GM18499 (cell line): Measurements from ENCODE around the gene HOATZ.

Source experiments
- ATAC-seq: cut with Tn5 transposase; IDR thresholded peaks from one replicate; pipeline ENCODE4 v1.9.1; 2021; ENCODE audit warnings: moderate number of reproducible peaks; ENCODE audit not compliant: insufficient read depth, unreplicated experiment

Gene HOATZ

DNA sequence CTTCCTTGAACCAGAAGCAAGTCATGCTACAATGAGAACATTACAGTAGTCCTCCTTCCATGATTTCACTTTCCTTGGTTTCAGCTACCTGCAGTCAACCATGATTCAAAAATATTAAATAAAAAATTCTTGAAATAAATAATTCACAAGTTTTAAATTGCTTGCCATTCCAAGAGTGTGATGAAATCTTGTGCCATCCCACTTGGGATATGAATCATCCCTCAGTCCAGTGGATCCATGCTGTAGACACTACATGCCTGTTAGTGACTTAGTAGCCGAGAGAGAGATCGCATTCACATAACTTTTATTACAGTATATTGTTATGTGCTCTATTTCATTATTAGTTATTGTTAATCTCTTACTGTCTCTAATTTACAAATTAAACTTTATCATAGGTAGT lies 6.0 kb downstream of the HOATZ start:
- ATAC-seq = no peak

DNA sequence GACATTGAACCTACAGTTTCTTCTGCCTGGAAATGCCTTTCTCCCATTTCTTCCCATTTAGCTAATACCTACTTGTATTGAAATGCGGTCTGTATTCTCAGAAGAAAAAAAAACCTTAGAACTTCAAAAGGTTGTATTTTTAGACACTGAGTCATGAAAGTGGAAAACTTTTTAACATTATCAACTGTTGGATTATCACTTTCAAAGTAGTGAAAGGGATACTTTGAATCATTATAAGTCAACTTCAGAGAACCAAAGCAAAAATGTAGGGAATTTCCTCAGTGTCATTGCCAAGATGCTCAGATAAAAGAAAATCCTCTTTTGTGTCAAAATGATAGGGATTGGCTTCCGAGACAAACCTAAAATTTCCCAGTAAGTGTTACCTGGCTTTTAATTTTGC lies 6.6 kb downstream of the HOATZ start:
- no peak for ATAC-seq

DNA sequence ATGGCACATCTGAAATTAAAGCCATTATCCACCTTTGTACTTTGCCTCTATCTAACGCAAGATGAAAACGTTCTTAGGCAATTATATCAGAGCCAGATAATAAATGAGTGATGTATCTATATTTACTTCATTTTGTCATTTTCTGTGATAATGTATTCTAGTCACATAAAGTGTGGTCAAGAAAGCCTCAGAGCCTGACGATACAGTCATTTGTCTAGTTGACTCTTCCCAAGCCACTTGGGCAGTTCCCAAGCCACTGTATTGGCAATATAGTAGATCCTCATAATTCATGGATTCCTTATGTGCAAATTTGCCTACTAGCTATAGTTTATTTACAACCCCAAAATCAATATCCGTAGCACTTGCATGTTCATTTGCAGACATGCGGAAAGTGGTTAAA lies 7.8 kb downstream of the HOATZ start:
- no peak for ATAC-seq

DNA sequence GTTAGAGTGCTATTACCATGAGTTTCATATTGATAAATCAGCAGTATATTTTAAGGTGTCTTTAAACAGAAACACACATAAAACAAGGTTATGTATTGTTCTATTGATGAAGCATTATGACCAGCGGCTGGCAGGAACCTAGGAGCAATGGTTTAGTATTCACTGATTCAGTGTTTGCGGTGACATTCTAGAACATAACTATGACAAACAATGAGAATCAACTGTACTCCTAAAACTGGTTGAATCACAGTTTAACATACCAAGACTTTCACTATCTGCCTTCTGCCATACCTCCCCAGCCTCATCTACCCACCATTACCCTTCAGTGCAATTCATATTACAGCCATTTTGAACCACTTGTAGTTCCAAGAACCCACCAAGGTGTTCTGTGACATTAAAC lies 8.8 kb downstream of the HOATZ start:
- ATAC-seq = no peak

DNA sequence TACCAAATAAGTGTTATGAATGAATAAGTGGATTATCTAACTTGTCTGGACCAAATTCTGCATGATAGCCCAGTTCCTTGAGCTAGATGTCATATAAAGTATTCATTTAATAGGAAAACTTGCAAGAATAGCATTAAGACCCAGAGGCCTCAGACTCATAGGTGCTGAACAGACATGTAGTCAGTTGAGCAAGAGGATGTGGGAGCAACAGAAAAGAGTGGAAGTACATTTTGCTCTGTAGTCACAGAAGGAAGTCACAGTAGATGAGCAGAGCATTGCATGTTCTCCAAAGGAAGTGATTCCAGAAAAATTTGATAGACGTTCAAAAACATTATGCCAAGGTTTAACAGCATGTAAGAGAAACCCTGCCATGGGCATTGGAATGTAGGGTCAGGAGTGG lies 9.5 kb downstream of the HOATZ start:
- no peak for ATAC-seq

DNA sequence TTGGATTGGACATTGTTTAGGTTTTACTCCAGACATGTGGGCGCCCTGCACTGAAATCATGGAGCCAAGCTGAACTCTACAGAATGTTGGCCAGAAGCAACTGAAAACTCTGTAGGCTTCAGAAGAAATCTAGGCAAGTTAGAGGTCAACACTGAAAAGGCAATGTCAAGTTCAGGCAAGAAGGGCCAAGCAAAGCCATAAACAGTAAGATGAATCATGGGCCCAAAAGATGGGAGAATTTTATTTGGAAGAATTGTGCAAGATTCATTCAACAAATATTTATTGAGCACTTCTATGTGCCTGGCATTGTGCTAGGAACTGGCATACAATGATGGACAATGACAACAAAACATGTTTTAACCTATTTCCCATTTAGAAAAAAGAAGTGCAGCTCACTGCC lies 10.9 kb downstream of the HOATZ start:
- ATAC-seq = no peak

DNA sequence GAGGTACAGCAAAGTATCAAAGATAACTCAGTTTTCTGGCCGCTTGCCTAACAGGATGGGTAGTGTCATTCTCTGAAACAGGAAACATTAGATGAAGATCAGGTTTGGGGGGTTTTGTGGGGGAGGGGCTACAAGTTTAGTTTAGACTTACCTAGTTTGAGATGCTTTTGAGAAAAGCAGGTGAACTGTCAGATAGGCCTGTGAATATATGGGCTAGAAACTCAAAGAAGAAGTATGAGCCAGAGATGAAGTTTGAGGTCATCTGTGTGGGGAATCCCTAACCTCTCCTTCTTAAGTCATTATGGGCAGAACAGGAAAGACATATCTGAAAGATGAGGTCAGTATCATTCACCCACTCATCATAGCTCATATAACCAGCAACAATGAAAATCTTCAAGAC lies 11.9 kb downstream of the HOATZ start:
- no peak for ATAC-seq

DNA sequence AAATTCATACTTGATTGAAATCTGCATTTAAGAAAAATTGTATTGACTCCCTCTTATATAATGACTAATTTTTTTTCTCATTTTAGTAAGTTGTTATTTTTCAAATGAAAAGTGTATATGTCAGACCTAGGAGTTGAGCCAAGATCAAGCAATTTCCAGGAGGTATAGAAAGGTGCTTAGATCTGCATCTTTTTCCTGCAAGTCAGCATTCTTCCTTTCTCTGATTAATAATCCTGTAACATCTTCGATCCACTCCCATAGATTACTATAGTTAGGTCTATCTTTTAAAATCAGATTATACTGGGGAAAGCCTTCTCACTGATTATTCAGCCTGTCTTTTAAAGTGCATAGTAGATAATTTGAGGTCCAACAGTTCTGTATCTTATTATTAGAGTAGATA lies 12.7 kb downstream of the HOATZ start:
- ATAC-seq = no peak

DNA sequence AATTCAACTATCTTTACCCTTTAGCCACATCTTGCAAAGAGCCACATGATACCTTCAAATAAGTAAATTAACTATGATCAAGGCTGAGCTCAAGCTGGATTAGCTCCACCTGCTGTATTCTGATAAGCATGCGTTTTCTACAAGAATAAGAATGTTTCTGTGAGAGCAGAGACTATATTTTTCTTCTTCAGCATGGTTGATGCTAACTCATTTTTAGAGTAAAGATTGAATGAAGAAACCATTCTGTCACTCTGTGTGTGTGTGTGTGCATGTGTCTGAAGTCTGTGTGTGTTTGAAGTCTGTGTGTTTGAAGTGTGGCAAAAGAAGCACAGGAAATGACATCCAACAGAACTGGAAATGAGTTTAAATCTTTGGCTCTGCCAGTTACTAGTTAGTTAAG lies 14.0 kb downstream of the HOATZ start:
- no peak for ATAC-seq

DNA sequence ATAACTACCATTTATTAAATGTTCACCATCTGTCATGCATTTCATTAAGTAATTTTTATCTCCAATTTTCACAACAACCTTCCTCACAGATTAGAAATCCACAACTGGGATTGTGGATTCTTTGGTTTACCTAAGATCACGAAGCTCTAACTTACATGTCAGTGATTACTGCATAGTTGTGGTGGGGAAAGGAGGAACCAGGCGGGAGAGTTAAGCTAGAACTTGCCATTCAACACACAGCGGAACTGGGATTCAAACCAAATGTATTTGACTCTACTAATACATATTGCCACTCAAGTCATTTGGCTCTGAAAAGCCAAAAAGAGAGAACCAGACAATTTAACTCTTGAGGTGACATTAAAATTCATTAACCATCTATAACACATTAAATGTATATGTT lies 15.5 kb downstream of the HOATZ start:
- no peak for ATAC-seq

DNA sequence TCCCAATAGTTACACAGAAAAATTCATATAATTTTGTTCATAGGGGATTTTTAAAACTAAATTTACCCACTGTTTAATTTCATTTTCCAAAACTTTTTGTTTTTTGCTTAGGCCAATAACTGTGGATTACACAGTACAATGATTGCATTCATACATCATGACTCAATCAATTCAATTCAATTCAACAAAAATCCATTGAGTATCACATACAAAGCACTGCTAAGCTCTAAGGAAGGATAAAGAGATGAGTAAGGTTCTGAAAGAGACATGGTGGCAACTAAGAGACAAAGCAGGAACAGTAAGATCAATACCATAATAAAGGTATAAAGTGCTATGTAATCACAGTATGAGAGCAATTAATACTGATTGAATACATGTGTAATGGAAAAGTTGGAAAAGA lies 16.6 kb downstream of the HOATZ start:
- no peak for ATAC-seq

DNA sequence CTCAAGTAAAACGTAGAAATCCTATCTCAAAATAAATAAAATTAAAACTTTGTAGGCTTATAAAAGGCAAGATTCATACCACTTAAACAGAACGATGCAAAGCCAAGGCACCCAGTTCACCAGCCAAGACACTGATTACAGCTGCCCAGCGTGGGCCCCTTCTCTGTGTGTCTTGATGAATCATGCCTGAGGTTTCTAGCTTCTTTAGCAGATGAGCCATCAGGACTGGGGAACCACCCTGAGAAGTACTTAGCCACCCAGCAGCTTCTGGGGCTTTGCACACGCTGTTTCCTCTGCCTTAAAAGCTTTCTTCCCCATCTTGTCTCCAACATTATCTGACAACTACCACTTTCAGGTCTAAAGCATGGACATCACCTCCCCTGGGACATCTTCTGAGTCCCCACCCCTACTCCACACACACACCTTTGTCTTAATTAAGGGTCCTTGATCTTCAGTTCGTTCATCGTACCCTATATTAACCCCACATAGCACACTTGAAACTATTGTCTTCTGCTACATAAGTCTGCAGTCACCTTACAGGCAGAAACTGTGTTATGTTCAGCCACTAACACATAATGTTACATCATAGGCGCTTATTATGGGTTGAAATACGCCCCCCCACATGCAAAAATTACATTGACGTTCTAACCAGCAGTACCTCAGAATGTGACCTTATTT lies 17.2 kb downstream of the HOATZ start:
- peak; percentile 68 for ATAC-seq

DNA sequence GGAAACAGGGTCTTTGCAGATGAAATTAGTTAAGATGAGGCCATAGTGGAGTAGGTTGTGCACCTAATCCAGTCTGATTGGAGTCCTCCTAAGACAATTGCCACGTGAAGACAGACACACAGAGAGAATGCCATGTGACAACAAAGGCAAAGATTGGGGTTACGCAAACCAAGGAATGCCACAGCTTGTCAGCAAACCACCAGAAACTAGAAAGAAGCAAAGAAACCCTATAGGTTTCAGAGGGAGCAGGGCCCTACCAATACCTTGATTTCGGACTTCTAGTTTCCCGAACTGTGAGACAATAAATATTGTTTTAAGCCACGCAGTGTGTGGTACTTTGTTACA lies 17.8 kb downstream of the HOATZ start:
- no peak for ATAC-seq

DNA sequence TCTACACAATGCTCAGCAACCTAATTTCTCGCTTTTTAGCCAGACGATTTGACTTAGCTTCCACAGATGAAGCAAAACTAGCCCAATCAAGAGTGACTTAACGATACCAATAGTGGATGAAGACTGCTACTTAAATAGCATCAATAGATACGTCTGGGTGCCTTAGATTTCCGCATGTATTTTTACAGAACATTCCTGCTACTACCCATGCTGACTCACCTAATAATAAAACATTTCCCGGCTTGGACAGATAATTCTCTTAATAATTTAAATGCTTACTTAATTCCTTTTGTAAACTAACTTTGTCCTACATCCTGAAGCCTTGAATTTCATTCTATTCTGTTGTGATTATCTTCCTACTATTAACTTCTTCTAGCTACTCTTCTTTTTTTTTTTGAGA lies 20.7 kb downstream of the HOATZ start:
- ATAC-seq = no peak

DNA sequence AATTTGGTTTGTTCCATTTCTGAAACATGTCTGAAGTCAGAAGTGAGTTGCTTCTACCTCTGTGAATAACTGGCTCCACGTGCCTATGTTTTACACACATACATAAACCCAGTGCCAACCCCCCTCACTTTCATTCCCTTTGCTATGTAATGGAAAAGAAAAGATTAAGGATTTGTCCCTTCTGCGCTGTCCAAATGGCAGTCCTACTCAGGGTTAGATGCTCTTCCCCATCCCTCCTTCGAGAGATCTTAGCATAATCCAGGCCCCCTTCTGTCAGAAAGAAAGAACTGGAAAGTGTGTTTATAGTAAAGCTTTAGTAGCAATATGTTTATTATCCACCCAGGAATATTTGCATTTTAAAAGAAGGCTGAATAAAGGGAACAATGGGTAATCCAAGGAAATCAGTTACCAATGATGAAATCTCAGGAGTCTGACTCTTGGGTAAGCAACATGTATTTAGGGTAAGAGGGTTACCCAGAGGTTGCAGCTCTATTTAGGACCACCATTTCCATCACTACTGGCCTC lies 22.8 kb downstream of the HOATZ start:
- ATAC-seq = no peak

DNA sequence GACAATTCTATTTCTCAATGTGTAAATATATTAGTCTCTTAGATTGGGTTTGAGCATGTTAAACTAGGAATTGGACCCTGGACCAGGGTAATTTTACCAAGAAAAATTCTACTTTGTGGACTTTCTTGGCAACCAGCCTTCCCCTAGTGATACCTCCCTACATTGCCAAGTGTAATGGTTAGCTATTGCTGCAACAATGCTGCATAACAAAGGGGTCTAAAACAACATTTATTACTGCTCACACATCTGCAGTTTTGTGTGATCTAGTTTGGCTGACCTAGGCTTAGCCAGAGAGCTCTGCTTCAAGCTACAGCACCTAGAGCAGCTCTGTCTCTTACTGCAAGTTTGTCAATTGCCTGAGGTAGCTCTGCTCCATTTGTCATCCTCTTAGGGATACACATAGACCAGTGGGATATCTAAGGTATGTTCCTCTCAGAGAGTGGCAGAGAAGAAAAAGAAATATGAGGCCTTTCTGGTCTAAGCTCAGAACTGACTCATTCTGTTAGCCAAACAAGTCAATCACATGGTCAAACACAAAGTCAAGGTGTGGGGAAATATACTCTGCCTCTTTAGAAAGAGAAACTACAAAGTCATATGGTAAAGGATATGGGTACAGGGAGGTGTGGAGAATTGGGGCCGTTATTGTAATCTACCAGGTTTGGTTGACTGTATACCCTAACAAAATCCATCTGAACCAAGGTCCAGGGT lies 24.0 kb downstream of the HOATZ start:
- no peak for ATAC-seq

DNA sequence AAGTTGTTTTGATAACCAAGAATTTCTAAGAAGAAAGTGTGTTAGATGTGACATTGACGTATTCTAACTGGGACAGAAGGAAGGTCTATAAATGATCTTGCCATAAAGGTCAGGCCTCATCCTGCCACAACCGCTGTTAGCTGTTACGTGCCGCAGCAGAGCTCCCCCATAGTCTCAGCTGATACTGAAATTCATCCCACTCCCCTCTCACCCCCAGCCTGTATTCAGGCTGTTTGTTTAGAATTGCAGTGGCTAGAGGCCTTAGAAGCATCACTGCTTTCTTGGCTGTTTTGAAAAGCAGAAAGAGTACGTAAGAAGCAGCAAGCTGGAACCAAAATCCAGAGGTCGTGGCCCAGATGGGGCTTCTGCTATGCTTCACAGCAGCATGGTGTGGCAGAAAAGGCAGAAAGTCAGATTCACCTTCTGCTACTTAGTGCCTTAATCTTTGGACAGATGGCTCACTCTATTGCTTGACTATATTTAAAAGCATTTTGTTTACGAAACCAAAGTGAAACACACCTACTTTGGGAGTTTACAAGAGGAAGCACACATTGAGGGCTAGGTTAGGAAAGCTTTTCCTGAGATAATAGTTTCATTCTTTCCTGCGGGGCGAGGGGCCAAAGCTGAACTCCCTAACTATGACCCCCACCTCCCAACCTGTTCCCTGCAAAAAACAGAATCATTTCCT lies 25.0 kb downstream of the HOATZ start:
- no peak for ATAC-seq

DNA sequence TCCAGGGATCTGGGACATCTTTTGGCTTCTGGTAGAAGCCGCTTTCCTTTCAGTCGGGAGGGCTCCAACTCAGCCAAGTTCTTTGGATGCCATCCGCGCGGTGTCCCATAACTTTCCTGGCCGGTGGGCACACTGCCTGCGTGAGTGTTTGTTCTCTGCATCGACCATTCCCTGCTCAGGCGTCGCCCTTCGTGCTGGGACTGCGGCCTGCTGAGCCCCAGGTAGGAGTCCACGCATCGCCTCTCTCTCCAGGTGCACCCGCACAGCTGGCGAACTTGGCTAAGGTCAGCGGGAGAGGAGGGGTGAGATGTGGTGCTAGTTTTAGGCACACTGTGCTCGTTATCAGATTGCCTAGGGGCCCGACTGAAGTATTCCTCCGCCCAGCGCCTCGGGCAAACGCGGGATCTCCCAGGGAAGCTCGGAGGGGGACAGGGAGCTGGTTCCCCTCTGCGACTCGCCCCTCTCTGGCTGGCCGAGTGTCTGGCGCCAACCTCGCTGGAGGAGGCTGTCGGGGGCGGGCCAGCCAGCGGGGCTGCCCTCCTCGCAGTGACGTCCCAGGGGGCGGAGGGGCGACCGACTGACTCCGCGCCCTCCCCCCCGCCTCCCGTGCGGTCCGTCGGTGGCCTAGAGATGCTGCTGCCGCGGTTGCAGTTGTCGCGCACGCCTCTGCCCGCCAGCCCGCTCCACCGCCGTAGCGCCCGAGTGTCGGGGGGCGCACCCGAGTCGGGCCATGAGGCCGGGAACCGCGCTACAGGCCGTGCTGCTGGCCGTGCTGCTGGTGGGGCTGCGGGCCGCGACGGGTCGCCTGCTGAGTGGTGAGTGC lies 25.7 kb downstream of the HOATZ start, which contains the start of gene LAYN:
LAYN (plus strand) TSS at position 607 of the 823 bp plus-strand sequence; CDS start at position 731, 124 bp downstream.
- ATAC-seq = no peak

DNA sequence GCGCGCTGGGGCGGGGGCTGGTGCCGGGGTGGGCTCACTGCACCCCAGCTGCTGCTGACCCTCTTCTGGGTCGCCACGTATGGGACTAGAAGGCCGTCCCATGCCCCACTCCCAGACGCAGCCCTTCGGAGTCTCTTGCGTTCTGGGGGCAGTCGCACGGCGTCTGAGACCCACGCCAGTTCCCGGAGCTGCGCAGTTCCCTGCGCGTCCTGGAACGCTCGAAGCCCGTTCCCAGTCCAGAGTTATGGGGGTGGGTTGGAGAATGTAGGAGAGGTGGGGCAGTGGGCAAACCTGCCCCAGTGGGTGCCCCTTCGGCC lies 26.3 kb downstream of the HOATZ start:
- ATAC-seq = no peak

DNA sequence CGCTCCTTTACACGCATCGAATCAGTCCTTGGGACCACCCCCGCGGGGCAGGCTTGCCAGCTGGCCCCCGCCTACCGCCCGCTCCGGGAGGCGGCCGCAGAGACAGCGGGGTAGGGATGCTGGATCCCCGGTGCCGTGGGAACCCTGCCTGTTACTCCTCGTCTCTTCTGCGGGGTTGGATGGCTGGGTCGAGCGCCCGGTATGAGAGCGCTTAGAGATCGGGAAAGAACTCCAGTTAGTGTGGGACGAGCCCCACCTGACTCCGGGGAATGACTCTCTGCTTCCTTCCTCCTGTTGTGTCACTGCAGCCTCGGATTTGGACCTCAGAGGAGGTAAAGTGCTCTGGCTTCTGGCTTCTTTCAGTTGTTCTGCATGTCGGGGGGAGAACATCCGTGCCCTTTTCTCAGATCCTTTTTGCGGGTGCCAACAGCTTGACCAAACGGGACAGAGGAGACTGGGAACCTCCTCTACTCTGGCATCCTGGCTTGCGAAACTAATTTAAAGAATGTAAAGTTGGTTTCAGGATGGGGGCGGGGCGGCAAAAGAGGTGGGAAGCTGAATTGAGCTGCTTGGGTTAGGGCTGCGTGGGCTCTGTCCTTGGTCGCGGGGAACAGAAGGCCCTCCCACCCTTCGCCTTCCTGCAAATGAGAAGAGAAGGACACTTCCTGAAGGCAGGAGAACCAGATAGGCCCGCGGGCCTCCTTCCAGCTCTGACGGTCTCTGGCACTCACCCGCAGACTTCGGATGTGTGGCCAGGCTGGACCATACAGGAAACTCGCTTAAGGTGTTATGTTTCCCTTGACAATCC lies 26.9 kb downstream of the HOATZ start:
- no peak for ATAC-seq
